NCI-H69 (cell line): Measurements from ENCODE around the gene TPPP.

ENCODE experiments used
- DNase-seq: peaks from one replicate; lab custom pipeline; 2025; lab: John Stamatoyannopoulos, UW

Gene TPPP

GRCh38 chr5:677131-678101, 15.7 kb downstream of the TPPP start:
- DNase-seq: no peak

GRCh38 chr5:676699-677076, 16.5 kb downstream of the TPPP start:
- DNase-seq: no peak

GRCh38 chr5:675871-676698, 17.1 kb downstream of the TPPP start:
- no peak for DNase-seq

- no peak for DNase-seq
Measured at GRCh38 chr5:675111-675870, 17.9 kb downstream of the TPPP start.

- DNase-seq: peak; percentile 27
Measured at GRCh38 chr5:674630-675011, 18.5 kb downstream of the TPPP start.

GRCh38 chr5:673831-674629, 19.1 kb downstream of the TPPP start:
- peak; percentile 30 for DNase-seq

GRCh38 chr5:673161-673830, 19.9 kb downstream of the TPPP start:
- no peak for DNase-seq

- DNase-seq: peak; percentile 89
Measured at GRCh38 chr5:672329-673160, 20.6 kb downstream of the TPPP start.

- peak; percentile 81 for DNase-seq
Measured at GRCh38 chr5:671459-672328, 21.5 kb downstream of the TPPP start.

GRCh38 chr5:670396-671270, 22.5 kb downstream of the TPPP start:
- DNase-seq: no peak

GRCh38 chr5:669842-670395, 23.2 kb downstream of the TPPP start:
- DNase-seq: peak; percentile 14

GRCh38 chr5:669111-669841, 23.9 kb downstream of the TPPP start:
- peak; percentile 23 for DNase-seq

GRCh38 chr5:668283-668995, 24.7 kb downstream of the TPPP start:
- no peak for DNase-seq

GRCh38 chr5:666816-667498, 26.2 kb downstream of the TPPP start:
- DNase-seq: no peak

- DNase-seq: no peak
Measured at GRCh38 chr5:665956-666711, 27.0 kb downstream of the TPPP start.
